Uterus (tissue), 4 donors: ENCODE measurements around the gene PHF12. TPM values are rescaled to one million over a fixed set of nuclear protein-coding genes. Genes with fewer than 3 reads are reported as not detected.

Experiments
- DNase-seq, 2 donors: peaks; one replicate each; pipeline ENCODE4 v3.0.0-alpha.2; 2019 to 2020
- H3K27ac ChIP-seq, 2 donors: fragments of 200-600 bp; sonication (generic); 1 replicate in 1 of 2; 2 replicates in 1 of 2; pipeline ENCODE4 v1.5.1; 2016 to 2018
- H3K27me3 ChIP-seq, 2 donors: fragments of 200-600 bp; sonication (generic); one replicate each; pipeline ENCODE4 v1.5.1; 2018 to 2019; ENCODE audit warnings: control low read depth in 1 of 2
- H3K36me3 ChIP-seq, 2 donors: fragments of 200-600 bp; sonication (generic); one replicate each; pipeline ENCODE4 v1.5.1; 2019; ENCODE audit warnings: control low read depth in 1 of 2
- H3K4me1 ChIP-seq, 2 donors: fragments of 200-600 bp; sonication (generic); one replicate each; pipeline ENCODE4 v1.5.1; 2018 to 2019; ENCODE audit warnings: control low read depth in 1 of 2
- H3K4me3 ChIP-seq, 2 donors: fragments of 200-600 bp; sonication (generic); 1 replicate in 1 of 2; 2 replicates in 1 of 2; pipeline ENCODE4 v1.5.1; 2018 to 2019; ENCODE audit warnings: mild to moderate bottlenecking in 1 of 2
- H3K9me3 ChIP-seq, 2 donors: fragments of 200-600 bp; sonication (generic); one replicate each; pipeline ENCODE4 v1.5.1; 2019; ENCODE audit warnings: control low read depth in 1 of 2
- CTCF ChIP-seq, 4 experiments: fragments of 200-600 bp in 2 of 4; fragments of 450-650 bp in 2 of 4; sonication (generic) in 2 of 4; IDR thresholded peaks; one replicate each; pipeline ENCODE4 v1.5.1; 2016 to 2019; ENCODE audit warnings: antibody characterized with exemption in 4 of 4, mild to moderate bottlenecking in 2 of 4, moderate library complexity in 1 of 4
- POLR2A ChIP-seq, 2 donors: fragments of 450-650 bp; IDR thresholded peaks; one replicate each; pipeline ENCODE4 v1.6.1; 2016; ENCODE audit warnings: antibody characterized with exemption in 2 of 2, mild to moderate bottlenecking in 1 of 2, moderate library complexity in 1 of 2
- intact Hi-C: fragments of 100-400 bp; cut with DNase I; formaldehyde crosslinking; loops from one replicate; pipeline ENCODE4 v1.15.1; 2023; ENCODE audit warnings: low total_unique reads
- total RNA-seq, 4 donors: library from RNA; depleted of rRNA in 3 of 4; stranded (reverse); fragments of >200 nt in 3 of 4; gene quantifications; one replicate each; pipeline versions ENCODE4 v1.1.0 to v1.2.4, GENCODE V29; 2014 to 2023
- donor health status: DM: yes; HTN: yes; CAD: no.

The PHF12 gene
- total RNA-seq, 4 donors from 2014 or later, result 22.1 to 78.4 (median 55.2) TPM

DNA sequence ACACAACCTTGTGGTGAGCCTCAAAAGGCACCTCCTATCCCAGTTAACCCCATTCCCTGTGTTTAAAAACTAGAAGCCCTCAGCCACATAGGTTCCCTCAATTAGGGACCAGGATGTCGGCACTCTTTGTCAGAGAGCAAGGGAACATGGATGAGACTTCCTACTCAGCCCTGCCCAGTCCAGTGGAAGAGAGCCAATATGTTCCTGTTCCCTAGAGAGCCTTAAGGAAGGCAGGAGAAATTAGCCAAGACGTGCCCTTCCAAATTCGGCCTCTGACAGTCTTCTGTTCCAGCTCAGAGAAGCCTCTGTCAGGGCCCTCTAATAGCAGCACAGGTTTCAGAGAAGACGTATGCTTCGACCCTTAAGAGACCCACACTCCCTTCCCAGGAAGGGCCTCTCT lies 33.9 kb downstream of the PHF12 start:
- TF ChIP-seq CTCF (IDR thresholded peaks at IDR 0.05) (no peak), POLR2A (IDR thresholded peaks at IDR 0.05) (no peak)
- Histone ChIP-seq H3K4me3 (no peak overlapping the region), H3K9me3 (no peaks in the 10 kb centered on the region), H3K36me3 (no peaks in the 10 kb centered on the region), H3K27me3 (no peaks in the 10 kb centered on the region), H3K27ac (peak overlapping the region in 1 of 2 donors; percentile 4), H3K4me1 (no peaks in the 10 kb centered on the region)
- intact Hi-C loops, result no loop called here
- no peak for DNase-seq

DNA sequence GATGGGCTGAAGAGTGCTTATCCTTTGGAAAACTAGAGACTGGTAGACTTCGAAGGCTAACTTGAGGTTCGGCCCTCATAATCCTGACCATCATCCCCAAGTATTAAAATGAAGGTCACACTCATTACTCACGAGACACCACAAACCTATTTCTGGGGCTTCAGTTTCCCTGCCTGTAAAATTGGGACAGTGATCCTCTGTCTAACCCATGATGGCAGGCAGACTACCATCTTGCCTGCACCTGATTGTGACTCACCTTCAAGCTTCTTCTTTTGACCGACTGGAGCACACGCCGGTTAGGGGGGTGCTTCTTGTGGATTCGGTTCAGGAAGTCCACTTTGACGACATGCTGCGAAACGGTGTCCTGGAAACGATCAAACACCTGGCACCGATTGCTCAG lies 34.3 kb downstream of the PHF12 start:
- no peak for TF ChIP-seq CTCF (IDR thresholded peaks at IDR 0.05)
- no peak for TF ChIP-seq POLR2A (IDR thresholded peaks at IDR 0.05)
- H3K36me3 ChIP-seq, result no peaks in the 10 kb centered on the region
- H3K9me3 ChIP-seq, result no peaks in the 10 kb centered on the region
- DNase-seq, result no peak
- H3K27ac ChIP-seq, result no peak overlapping the region
- no peak overlapping the region for H3K4me3 ChIP-seq
- no peaks in the 10 kb centered on the region for H3K4me1 ChIP-seq
- no peaks in the 10 kb centered on the region for H3K27me3 ChIP-seq
- intact Hi-C loops, result no loop called here

DNA sequence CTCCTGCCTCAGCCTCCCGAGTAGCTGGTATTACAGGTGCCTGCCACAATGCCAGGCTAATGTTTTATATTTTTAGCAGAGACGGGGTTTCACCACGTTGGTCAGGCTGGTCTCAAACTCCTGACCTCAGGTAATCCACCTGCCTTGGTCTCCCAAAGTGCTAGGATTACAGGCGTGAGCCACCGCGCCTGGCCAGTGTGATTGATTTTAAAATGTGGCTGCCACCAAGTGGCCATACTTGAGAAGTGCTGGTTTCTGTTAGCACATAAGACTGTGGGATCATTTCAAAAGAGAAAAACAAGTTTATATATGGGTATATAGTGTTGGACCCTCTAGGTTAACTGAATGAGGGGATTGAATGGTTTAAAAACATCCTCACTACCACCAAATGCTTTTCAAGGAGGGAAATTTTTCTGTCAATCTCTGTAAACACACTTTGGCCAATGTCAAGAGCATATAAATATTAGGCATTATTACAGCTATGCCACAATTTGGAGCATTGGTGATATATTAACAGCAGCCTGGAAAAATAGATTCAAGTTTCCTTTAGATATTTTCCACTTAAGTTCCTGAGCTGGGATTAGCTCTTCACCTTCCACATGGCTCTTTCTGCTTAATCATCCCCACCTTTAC lies 34.9 kb downstream of the PHF12 start:
- Histone ChIP-seq H3K4me3 (no peak overlapping the region), H3K27ac (no peak overlapping the region), H3K27me3 (no peaks in the 10 kb centered on the region), H3K36me3 (no peaks in the 10 kb centered on the region), H3K4me1 (no peaks in the 10 kb centered on the region), H3K9me3 (no peaks in the 10 kb centered on the region)
- TF ChIP-seq POLR2A (IDR thresholded peaks at IDR 0.05) (no peak), CTCF (IDR thresholded peaks at IDR 0.05) (peak; percentile 50 to 67 (median 60))
- intact Hi-C loops, result no loop called here
- peak in 1 of 2 donors; percentile 36 for DNase-seq

DNA sequence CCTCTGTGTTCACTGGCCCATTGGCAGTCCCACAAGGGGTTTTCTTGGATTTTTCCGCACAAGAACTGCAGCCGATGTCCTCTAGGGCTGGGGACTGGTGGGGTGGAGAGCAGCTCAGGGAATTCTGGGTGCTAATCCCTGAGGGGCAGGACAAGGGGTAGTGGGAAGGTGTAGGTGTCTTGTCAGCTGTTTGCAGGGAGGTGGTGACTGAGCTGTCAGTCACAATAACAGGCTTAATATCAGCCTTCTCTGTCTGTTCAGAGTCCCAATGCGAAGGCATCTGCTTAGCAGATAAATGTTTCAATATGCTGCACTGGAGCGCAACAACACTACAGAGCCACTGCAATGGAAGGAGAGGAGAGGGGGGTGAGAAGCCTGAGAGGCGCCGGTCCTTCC lies 38.4 kb downstream of the PHF12 start:
- Histone ChIP-seq H3K36me3 (no peaks in the 10 kb centered on the region), H3K27ac (no peak overlapping the region), H3K4me1 (peaks cover 7 to 11% of the 10 kb centered on the region in 2 donors), H3K27me3 (no peaks in the 10 kb centered on the region), H3K4me3 (no peak overlapping the region), H3K9me3 (no peaks in the 10 kb centered on the region)
- TF ChIP-seq POLR2A (IDR thresholded peaks at IDR 0.05), result no peak
- TF ChIP-seq CTCF (IDR thresholded peaks at IDR 0.05), result no peak
- intact Hi-C loops, result no loop called here
- DNase-seq, result no peak

DNA sequence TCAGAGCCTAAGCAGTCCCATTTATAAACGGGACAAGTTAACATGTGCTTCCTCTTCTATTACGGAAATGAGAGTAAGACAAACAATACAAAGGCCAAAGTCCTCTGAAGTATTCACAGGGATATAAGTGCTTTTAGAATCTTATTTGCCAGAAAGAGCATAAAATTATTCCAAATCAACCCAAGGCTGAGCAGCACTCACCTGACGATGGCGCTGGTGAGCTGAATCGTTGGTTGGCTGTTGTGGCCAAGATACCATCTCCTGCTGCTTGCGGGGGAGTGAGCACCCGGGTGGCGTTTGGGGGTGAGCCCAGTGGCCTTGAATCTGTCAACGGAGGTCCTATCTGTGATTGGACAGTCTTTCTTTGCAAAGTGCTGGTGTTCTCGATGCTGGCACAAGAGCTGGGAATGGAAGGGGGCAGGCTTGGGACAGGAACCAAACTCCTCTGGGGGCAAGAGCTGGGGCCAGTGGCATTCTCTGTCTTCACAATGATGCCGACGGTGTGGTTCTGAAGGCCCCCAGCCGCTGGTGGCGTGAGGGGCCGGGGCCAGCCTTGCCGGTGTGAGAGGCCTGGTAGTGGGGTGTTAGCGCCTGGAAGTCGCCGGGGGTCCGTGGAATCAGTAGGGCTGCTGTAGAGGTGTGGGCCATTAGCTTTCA lies 38.9 kb downstream of the PHF12 start:
- Histone ChIP-seq H3K36me3 (no peaks in the 10 kb centered on the region), H3K9me3 (no peaks in the 10 kb centered on the region), H3K27ac (peak overlapping the region in 1 of 2 donors; percentile 2), H3K4me1 (peaks cover 11 to 14% of the 10 kb centered on the region in 2 donors), H3K27me3 (no peaks in the 10 kb centered on the region), H3K4me3 (no peak overlapping the region)
- DNase-seq, result no peak
- intact Hi-C loops, result no loop called here
- TF ChIP-seq POLR2A (IDR thresholded peaks at IDR 0.05) (no peak), CTCF (IDR thresholded peaks at IDR 0.05) (no peak)
